Chondrocyte (in vitro differentiated cells): ENCODE measurements around the gene LEUTX. TPM values are rescaled to one million over a fixed set of nuclear protein-coding genes. Genes with fewer than 3 reads are reported as not detected.

Source experiments
- DNase-seq: peaks from one replicate; pipeline ENCODE4 v3.0.0; 2021; ENCODE audit warnings: mixed read lengths, low spot score
- H3K27ac Mint-ChIP-seq: one replicate; pipeline ENCODE4 v1.8.0; 2021; ENCODE audit warnings: mild to moderate bottlenecking, moderate library complexity, mixed read lengths; ENCODE audit not compliant: unreplicated experiment
- H3K27me3 Mint-ChIP-seq: 2 replicates; pipeline ENCODE4 v1.8.0; 2021; ENCODE audit warnings: low read depth, mixed read lengths
- H3K36me3 Mint-ChIP-seq: 2 replicates; pipeline ENCODE4 v1.8.0; 2021; ENCODE audit warnings: low read depth, mixed read lengths
- H3K4me1 Mint-ChIP-seq: 2 replicates; pipeline ENCODE4 v1.8.0; 2021; ENCODE audit warnings: low read depth, mild to moderate bottlenecking, mixed read lengths
- H3K4me3 Mint-ChIP-seq: one replicate; pipeline ENCODE4 v1.8.0; 2021; ENCODE audit warnings: mild to moderate bottlenecking, moderate library complexity, mixed read lengths; ENCODE audit not compliant: unreplicated experiment
- H3K9me3 Mint-ChIP-seq: 2 replicates; pipeline ENCODE4 v1.8.0; 2021; ENCODE audit warnings: low read depth, mixed read lengths
- CTCF ChIP-seq: fragments of 200-600 bp; sonication (generic); IDR thresholded peaks from 2 replicates; pipeline ENCODE4 v1.5.0; 2021; ENCODE audit warnings: antibody characterized with exemption, mild to moderate bottlenecking, moderate library complexity
- total RNA-seq: library from RNA; stranded (reverse); gene quantifications from 3 replicates; pipeline ENCODE4 v1.2.1, GENCODE V29; 2021

The LEUTX gene
- total RNA-seq, 1 donor from 2014 or later, result not detected

GRCh38 chr19:39745643-39746042 lies 33.0 kb upstream of the LEUTX start:
- Mint-ChIP-seq H3K9me3 (no peaks in the 10 kb centered on the region), H3K36me3 (no peaks in the 10 kb centered on the region), H3K4me3 (no peak overlapping the region), H3K4me1 (no peaks in the 10 kb centered on the region), H3K27ac (no peak overlapping the region), H3K27me3 (peaks cover 13% of the 10 kb centered on the region)
- TF ChIP-seq CTCF, result no peak
- DNase-seq, result no peak

GRCh38 chr19:39746836-39747529 lies 31.7 kb upstream of the LEUTX start:
- Mint-ChIP-seq H3K4me1 (no peaks in the 10 kb centered on the region), H3K36me3 (no peaks in the 10 kb centered on the region), H3K9me3 (no peaks in the 10 kb centered on the region), H3K4me3 (no peak overlapping the region), H3K27me3 (peaks cover 13% of the 10 kb centered on the region), H3K27ac (no peak overlapping the region)
- no peak for TF ChIP-seq CTCF
- DNase-seq, result no peak

- Mint-ChIP-seq H3K4me1 (no peaks in the 10 kb centered on the region), H3K9me3 (no peaks in the 10 kb centered on the region), H3K4me3 (no peak overlapping the region), H3K27me3 (peaks cover 5% of the 10 kb centered on the region), H3K27ac (no peak overlapping the region), H3K36me3 (no peaks in the 10 kb centered on the region)
- no peak for TF ChIP-seq CTCF
- no peak for DNase-seq
Measured at GRCh38 chr19:39749981-39750380, 28.7 kb upstream of the LEUTX start.

GRCh38 chr19:39752390-39752789 lies 26.3 kb upstream of the LEUTX start:
- Mint-ChIP-seq H3K4me3 (no peak overlapping the region), H3K27me3 (peaks cover 12% of the 10 kb centered on the region), H3K27ac (no peak overlapping the region), H3K9me3 (no peaks in the 10 kb centered on the region), H3K4me1 (no peaks in the 10 kb centered on the region), H3K36me3 (no peaks in the 10 kb centered on the region)
- DNase-seq, result no peak
- TF ChIP-seq CTCF, result no peak

- TF ChIP-seq CTCF, result no peak
- H3K9me3 Mint-ChIP-seq, result no peaks in the 10 kb centered on the region
- H3K4me1 Mint-ChIP-seq, result no peaks in the 10 kb centered on the region
- H3K36me3 Mint-ChIP-seq, result no peaks in the 10 kb centered on the region
- H3K27ac Mint-ChIP-seq, result no peak overlapping the region
- DNase-seq, result no peak
- peaks cover 12% of the 10 kb centered on the region for H3K27me3 Mint-ChIP-seq
- no peak overlapping the region for H3K4me3 Mint-ChIP-seq
Measured at GRCh38 chr19:39752795-39753194, 25.9 kb upstream of the LEUTX start.
